ENCODE data around the gene BCAS3.

DNA sequence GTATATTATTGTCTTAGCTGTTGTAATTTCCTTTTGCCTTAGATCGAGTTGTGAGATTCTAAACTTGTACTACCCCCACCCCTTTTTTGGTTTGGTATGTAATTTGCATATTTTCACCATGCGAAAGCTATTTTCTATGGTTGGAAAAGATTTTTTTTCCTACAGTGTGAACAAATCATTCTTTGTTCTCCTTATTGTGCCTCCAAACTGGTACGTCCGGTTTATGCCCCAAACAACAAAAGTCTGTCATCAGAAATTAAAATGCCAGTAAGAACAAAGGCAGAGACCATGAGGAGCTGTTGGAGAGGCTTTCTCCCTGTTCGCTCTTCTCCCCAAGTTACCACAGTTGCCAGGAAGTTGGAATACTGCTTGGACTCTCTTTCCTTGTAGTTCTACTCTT is 66.1 kb downstream of the BCAS3 start:
- TF ChIP-seq POLR2AphosphoS5 (IDR thresholded peaks at IDR 0.05) = no peak
- TF ChIP-seq, protein P1, sequence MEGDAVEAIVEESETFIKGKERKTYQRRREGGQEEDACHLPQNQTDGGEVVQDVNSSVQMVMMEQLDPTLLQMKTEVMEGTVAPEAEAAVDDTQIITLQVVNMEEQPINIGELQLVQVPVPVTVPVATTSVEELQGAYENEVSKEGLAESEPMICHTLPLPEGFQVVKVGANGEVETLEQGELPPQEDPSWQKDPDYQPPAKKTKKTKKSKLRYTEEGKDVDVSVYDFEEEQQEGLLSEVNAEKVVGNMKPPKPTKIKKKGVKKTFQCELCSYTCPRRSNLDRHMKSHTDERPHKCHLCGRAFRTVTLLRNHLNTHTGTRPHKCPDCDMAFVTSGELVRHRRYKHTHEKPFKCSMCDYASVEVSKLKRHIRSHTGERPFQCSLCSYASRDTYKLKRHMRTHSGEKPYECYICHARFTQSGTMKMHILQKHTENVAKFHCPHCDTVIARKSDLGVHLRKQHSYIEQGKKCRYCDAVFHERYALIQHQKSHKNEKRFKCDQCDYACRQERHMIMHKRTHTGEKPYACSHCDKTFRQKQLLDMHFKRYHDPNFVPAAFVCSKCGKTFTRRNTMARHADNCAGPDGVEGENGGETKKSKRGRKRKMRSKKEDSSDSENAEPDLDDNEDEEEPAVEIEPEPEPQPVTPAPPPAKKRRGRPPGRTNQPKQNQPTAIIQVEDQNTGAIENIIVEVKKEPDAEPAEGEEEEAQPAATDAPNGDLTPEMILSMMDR (IDR thresholded peaks at IDR 0.05 in 8 of 11, conservative IDR thresholded peaks at IDR 0.05 in 3 of 11) = no peak

Data from spleen (tissue), 7 donors.